Neural progenitor cell (in vitro differentiated cells): ENCODE data around the gene CNPY1.

Source experiments
- EZH2 ChIP-seq: fragments of 200-600 bp; sonication (generic); IDR thresholded peaks from 2 replicates; pipeline ENCODE4 v1.6.1; 2017; ENCODE audit warnings: antibody characterized with exemption, mild to moderate bottlenecking, moderate library complexity
- TF ChIP-seq, protein P1 (sequence below): fragments of 200-600 bp; sonication (generic); IDR thresholded peaks from 2 replicates; pipeline ENCODE4 v1.5.1; 2017; ENCODE audit warnings: antibody characterized with exemption, mild to moderate bottlenecking

DNA sequence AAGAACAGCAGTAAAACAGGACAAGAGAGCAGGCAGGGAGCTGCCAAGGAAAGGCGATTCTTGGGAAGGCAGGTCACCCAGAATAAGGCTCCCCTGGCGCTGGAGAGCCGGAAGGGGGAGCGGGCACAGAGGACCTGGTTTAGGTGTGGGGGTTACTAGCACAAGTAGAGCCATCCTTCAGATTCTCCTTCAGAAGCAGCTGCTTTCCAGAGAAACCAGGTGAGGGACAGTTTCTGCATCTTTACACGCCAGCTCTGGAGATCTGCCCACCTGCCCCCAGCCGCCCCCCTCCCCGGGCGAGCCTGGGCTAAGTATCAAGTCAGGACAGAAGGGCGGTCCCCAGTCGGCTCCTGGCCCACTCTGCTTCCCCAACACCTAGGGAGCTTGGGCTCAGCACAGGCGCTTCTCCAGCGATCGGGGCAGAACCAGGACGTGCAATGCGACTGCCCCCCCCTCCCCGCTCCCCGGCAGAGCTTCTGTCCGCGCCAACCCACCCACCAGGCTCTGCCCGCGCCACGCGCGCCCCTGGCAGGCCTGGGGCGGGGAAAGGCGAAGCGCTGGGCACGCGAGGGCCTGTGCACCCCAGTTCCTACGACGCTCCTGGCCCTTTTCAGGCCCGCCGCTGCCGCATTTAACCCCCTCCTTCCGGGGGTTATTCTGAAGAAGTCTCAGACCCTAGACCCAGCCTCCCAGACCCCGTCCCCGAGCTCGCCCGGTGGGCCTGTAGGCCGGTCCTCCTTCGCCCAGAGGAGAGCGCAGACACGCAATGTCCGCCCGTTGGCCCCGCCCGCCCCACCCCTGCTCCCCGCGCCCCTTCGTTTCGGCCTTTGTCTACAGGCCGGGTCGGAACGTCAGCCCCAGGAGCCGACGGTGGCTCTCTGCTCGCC is 92.8 kb downstream of the CNPY1 start:
- TF ChIP-seq, protein P1, sequence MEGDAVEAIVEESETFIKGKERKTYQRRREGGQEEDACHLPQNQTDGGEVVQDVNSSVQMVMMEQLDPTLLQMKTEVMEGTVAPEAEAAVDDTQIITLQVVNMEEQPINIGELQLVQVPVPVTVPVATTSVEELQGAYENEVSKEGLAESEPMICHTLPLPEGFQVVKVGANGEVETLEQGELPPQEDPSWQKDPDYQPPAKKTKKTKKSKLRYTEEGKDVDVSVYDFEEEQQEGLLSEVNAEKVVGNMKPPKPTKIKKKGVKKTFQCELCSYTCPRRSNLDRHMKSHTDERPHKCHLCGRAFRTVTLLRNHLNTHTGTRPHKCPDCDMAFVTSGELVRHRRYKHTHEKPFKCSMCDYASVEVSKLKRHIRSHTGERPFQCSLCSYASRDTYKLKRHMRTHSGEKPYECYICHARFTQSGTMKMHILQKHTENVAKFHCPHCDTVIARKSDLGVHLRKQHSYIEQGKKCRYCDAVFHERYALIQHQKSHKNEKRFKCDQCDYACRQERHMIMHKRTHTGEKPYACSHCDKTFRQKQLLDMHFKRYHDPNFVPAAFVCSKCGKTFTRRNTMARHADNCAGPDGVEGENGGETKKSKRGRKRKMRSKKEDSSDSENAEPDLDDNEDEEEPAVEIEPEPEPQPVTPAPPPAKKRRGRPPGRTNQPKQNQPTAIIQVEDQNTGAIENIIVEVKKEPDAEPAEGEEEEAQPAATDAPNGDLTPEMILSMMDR, result no peak
- peak; percentile 81 for TF ChIP-seq EZH2
